Measurements from ENCODE around the gene CHKA. TPM values are rescaled to one million over a fixed set of nuclear protein-coding genes. Genes with fewer than 3 reads are reported as not detected.
A peak's percentile ranks its signal among the peaks of the same experiment; 100 is the strongest.

The CHKA gene
- total and polyA plus RNA-seq, 9 of the 15 experiments (the other 6 are each of a cell fraction or from before 2014, with no cell fraction given), result 3.6 to 37.0 (median 30.2) TPM

DNA sequence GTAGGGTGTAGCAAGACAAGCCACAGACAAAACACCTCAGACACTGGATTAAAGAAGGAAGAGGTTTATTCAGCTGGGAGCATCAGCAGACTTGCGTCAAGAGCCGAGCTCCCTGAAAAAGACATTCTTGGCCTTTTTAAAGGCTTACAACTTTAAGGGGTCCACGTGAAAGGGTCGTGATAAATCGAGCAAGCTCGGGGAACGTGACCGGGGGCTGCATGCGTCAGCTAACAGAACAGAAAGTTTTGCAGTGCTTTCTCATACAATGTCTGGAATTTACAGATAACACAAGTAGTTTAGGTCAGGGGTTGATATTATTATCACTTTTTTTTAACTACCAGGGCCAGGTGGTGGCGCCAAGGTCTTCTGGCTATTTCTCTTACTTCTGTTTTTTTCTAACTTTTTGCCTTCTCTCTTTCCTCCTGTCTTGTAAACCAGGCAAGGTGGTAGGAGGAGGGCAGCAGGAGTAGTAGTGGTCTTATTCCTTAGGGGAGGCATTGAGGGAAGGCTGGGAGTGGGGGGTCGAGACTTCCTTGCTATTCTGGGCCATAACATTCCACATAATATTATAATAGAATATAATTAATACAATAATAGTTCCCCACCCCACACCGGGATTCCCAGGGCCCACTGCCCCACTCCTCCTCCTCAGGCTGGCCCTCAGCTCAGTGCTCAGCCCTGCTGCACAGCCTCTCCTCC, 111.6 kb downstream of the CHKA start (continued):
- TF ChIP-seq TEAD4 (IDR thresholded peaks at IDR 0.05; ENCODE audit: low read length) (peak; percentile 78), TEAD4 (CRISPR knock-in tag; IDR thresholded peaks at IDR 0.05; ENCODE audit: borderline replicate concordance) (no peak), SOX6 (IDR thresholded peaks at IDR 0.05) (peak; percentile 87), PTTG1 (tag; IDR thresholded peaks at IDR 0.05; ENCODE audit: low read depth) (no peak), ZNF232 (CRISPR knock-in tag; IDR thresholded peaks at IDR 0.05) (0 out of 2 replicates have a peak, but pooled peaks have one; percentile 27), ZNF780A (CRISPR knock-in tag; IDR thresholded peaks at IDR 0.05) (no peak), BMI1 (IDR thresholded peaks at IDR 0.05; ENCODE audit: low read length) (no peak), RB1 (IDR thresholded peaks at IDR 0.05; ENCODE audit: low read depth) (no peak), RFX5 (IDR thresholded peaks at IDR 0.05; ENCODE audit: low read depth, low read length) (no peak), CBFA2T3 (IDR thresholded peaks at IDR 0.05) (peak; percentile 88), PRMT5 (CRISPR knock-in tag; IDR thresholded peaks at IDR 0.05) (no peak), ZNF384 (IDR thresholded peaks at IDR 0.05; ENCODE audit: low read depth, low read length) (peak; percentile 93), TCFL5 (CRISPR knock-in tag; conservative IDR thresholded peaks at IDR 0.05) (no peak), ILF3 (IDR thresholded peaks at IDR 0.05; ENCODE audit: borderline replicate concordance) (no peak), NFE2L1 (tag; IDR thresholded peaks at IDR 0.05; ENCODE audit: borderline replicate concordance, low read depth) (no peak), NRF1 (conservative IDR thresholded peaks at IDR 0.05 in 1 of 2, IDR thresholded peaks at IDR 0.05 in 1 of 2) (peak; percentile 31 to 37; a peak in 3 of 4 replicates)
- TF ChIP-seq, protein P1, sequence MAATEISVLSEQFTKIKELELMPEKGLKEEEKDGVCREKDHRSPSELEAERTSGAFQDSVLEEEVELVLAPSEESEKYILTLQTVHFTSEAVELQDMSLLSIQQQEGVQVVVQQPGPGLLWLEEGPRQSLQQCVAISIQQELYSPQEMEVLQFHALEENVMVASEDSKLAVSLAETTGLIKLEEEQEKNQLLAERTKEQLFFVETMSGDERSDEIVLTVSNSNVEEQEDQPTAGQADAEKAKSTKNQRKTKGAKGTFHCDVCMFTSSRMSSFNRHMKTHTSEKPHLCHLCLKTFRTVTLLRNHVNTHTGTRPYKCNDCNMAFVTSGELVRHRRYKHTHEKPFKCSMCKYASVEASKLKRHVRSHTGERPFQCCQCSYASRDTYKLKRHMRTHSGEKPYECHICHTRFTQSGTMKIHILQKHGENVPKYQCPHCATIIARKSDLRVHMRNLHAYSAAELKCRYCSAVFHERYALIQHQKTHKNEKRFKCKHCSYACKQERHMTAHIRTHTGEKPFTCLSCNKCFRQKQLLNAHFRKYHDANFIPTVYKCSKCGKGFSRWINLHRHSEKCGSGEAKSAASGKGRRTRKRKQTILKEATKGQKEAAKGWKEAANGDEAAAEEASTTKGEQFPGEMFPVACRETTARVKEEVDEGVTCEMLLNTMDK (IDR thresholded peaks at IDR 0.05; ENCODE audit: borderline replicate concordance, insufficient read depth, low read depth, low read length, poor library complexity, severe bottlenecking), result peak; percentile 48
- TF ChIP-seq, protein P2, sequence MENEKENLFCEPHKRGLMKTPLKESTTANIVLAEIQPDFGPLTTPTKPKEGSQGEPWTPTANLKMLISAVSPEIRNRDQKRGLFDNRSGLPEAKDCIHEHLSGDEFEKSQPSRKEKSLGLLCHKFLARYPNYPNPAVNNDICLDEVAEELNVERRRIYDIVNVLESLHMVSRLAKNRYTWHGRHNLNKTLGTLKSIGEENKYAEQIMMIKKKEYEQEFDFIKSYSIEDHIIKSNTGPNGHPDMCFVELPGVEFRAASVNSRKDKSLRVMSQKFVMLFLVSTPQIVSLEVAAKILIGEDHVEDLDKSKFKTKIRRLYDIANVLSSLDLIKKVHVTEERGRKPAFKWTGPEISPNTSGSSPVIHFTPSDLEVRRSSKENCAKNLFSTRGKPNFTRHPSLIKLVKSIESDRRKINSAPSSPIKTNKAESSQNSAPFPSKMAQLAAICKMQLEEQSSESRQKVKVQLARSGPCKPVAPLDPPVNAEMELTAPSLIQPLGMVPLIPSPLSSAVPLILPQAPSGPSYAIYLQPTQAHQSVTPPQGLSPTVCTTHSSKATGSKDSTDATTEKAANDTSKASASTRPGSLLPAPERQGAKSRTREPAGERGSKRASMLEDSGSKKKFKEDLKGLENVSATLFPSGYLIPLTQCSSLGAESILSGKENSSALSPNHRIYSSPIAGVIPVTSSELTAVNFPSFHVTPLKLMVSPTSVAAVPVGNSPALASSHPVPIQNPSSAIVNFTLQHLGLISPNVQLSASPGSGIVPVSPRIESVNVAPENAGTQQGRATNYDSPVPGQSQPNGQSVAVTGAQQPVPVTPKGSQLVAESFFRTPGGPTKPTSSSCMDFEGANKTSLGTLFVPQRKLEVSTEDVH (IDR thresholded peaks at IDR 0.05; ENCODE audit: low read depth, partially characterized antibody), result no peak
- TF ChIP-seq, protein P3, sequence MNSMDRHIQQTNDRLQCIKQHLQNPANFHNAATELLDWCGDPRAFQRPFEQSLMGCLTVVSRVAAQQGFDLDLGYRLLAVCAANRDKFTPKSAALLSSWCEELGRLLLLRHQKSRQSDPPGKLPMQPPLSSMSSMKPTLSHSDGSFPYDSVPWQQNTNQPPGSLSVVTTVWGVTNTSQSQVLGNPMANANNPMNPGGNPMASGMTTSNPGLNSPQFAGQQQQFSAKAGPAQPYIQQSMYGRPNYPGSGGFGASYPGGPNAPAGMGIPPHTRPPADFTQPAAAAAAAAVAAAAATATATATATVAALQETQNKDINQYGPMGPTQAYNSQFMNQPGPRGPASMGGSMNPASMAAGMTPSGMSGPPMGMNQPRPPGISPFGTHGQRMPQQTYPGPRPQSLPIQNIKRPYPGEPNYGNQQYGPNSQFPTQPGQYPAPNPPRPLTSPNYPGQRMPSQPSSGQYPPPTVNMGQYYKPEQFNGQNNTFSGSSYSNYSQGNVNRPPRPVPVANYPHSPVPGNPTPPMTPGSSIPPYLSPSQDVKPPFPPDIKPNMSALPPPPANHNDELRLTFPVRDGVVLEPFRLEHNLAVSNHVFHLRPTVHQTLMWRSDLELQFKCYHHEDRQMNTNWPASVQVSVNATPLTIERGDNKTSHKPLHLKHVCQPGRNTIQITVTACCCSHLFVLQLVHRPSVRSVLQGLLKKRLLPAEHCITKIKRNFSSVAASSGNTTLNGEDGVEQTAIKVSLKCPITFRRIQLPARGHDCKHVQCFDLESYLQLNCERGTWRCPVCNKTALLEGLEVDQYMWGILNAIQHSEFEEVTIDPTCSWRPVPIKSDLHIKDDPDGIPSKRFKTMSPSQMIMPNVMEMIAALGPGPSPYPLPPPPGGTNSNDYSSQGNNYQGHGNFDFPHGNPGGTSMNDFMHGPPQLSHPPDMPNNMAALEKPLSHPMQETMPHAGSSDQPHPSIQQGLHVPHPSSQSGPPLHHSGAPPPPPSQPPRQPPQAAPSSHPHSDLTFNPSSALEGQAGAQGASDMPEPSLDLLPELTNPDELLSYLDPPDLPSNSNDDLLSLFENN (IDR thresholded peaks at IDR 0.05; ENCODE audit: low read depth in 2 of 2, low read length in 2 of 2), result 0 out of 4 replicates have a peak, but pooled peaks of 1 of the 2 experiments have one; percentile 29
